22Rv1 (cell line): ENCODE results near the gene PRPS1L1.

Experiments used
- CTCF ChIP-seq: fragments of 450-650 bp; IDR thresholded peaks from 2 replicates; pipeline ENCODE4 v1.5.1; 2017; ENCODE audit warnings: mild to moderate bottlenecking
- ZFX ChIP-seq: fragments of 450-650 bp; IDR thresholded peaks from 2 replicates; pipeline ENCODE4 v1.6.1; 2017; ENCODE audit warnings: antibody characterized with exemption, borderline replicate concordance

- no peak for TF ChIP-seq CTCF
- TF ChIP-seq ZFX: no peak
These were observed 8.1 kb downstream of the PRPS1L1 start for GRCh38 chr7:18019555-18019954.
